GM12878 (cell line): ENCODE data around the gene TSC22D1. TPM values are rescaled to one million over a fixed set of nuclear protein-coding genes. Genes with fewer than 3 reads are reported as not detected.

Experiments
- ATF7 ChIP-seq: fragments of 450-650 bp; IDR thresholded peaks from 2 replicates; pipeline ENCODE4 v1.6.1; 2016; ENCODE audit warnings: low read depth, mild to moderate bottlenecking
- DPF2 ChIP-seq: fragments of 450-650 bp; IDR thresholded peaks from 2 replicates; pipeline ENCODE4 v1.6.1; 2017; ENCODE audit warnings: mild to moderate bottlenecking
- MXI1 ChIP-seq: fragments of 150-350 bp; IDR thresholded peaks from 2 replicates; pipeline ENCODE4 v1.6.1; 2011; ENCODE audit warnings: low read depth, mild to moderate bottlenecking, inconsistent platforms, low read length, improper control_type of control experiment
- PRDM15 ChIP-seq: fragments of 450-650 bp; formaldehyde crosslinking; IDR thresholded peaks from 2 replicates; pipeline ENCODE4 v1.4.0; 2020; ENCODE audit warnings: mild to moderate bottlenecking, moderate library complexity
- RELB ChIP-seq: fragments of 450-650 bp; IDR thresholded peaks from 2 replicates; pipeline ENCODE4 v1.6.1; 2017; ENCODE audit warnings: low read depth, mild to moderate bottlenecking, moderate library complexity
- polyA plus RNA-seq, 11 experiments: library from polyadenylated mRNA; depleted of rRNA in 4 of 11; unstranded in 6 of 11; stranded (reverse) in 5 of 11; fragments of >200 nt; fragmentation: Nextera tagmentation in 4 of 11; fragmentation: Illumina TruSeq in 1 of 11; extraction: Ambion mirVana in 4 of 11; extraction: Trizol in 1 of 11; gene quantifications; 1 replicate in 1 of 11; 2 replicates in 10 of 11; pipeline versions ENCODE4 v1.2.1 to v1.2.3, GENCODE V29; 2011 to 2016; ENCODE audit warnings: inconsistent platforms in 2 of 11, missing spikeins in 2 of 11, low read depth in 1 of 11
- total RNA-seq, 4 experiments: library from RNA; depleted of rRNA in 3 of 4; stranded (reverse); fragments of >200 nt in 3 of 4; fragmentation: Illumina TruSeq in 1 of 4; extraction: Trizol in 1 of 4; gene quantifications; 2 replicates each; pipeline versions ENCODE4 v1.2.1 to v1.2.3, GENCODE V29; 2013 to 2021

The TSC22D1 gene
- total and polyA plus RNA-seq, 10 of the 15 experiments (the other 5 are each of a cell fraction or from before 2014, with no cell fraction given), result 0.37 to 15.7 (median 7.5) TPM

- TF ChIP-seq RELB (no peak), PRDM15 (CRISPR knock-in tag) (no peak), DPF2 (no peak), MXI1 (no peak), ATF7 (no peak)
These were observed 141.4 kb downstream of the TSC22D1 start (continued) for GRCh38 chr13:44434766-44435141.
